GM12891 (cell line): Measurements from ENCODE around the gene SLC24A3.

Experiments used
- DNase-seq: peaks from one replicate; pipeline ENCODE4 v3.0.0; 2011; ENCODE audit warnings: low spot score; ENCODE audit not compliant: insufficient read length
- FAIRE-seq: peaks from 2 replicates; lab custom pipeline; 2011; peaks lifted over from hg19 to GRCh38; lab: Jason Lieb, UNC
- PAX5 ChIP-seq: IDR thresholded peaks from 2 replicates; pipeline ENCODE4 v1.6.1; 2011; ENCODE audit warnings: low read length, moderate library complexity, mild to moderate bottlenecking; ENCODE audit not compliant: insufficient read depth, severe bottlenecking
- POLR2A ChIP-seq: IDR thresholded peaks from 2 replicates; pipeline ENCODE4 v1.6.1; 2011; ENCODE audit warnings: low read depth, low read length, control low read depth
- POLR2AphosphoS5 ChIP-seq: IDR thresholded peaks from 2 replicates; pipeline ENCODE4 v1.6.1; 2011; ENCODE audit warnings: low read depth, low read length, control low read depth
- POU2F2 ChIP-seq: IDR thresholded peaks from 2 replicates; pipeline ENCODE4 v1.6.1; 2011; ENCODE audit warnings: low read depth, mild to moderate bottlenecking, control low read depth, low read length, moderate library complexity
- SPI1 ChIP-seq: IDR thresholded peaks from 2 replicates; pipeline ENCODE4 v1.6.1; 2011; ENCODE audit warnings: low read depth, low read length, control low read depth
- TAF1 ChIP-seq: IDR thresholded peaks from 2 replicates; pipeline ENCODE4 v1.6.1; 2011; ENCODE audit warnings: low read depth, low read length, control low read depth

Gene SLC24A3

DNA sequence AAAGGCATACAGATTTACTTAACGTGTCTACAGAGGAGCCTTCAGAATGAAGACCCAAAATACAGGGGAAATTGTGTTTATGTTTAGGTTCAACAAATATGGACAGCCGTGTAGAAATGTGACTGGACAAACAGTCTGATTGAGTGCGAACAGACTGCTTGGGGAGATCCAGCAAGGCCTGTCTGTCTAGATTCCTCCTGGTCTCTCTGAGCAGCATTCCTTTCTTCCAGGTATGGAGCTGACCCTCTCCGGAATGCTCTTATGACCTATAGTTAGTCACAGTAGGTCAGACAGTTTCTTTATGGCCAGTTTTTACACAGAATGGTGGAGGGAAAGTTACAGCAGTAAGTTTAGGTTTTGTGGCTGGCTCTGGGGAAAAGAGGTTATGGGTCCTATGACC, 554.6 kb downstream of the SLC24A3 start:
- no peak for FAIRE-seq
- TF ChIP-seq POLR2A (no peak), POLR2AphosphoS5 (no peak), PAX5 (no peak), TAF1 (no peak), POU2F2 (no peak), SPI1 (no peak)

DNA sequence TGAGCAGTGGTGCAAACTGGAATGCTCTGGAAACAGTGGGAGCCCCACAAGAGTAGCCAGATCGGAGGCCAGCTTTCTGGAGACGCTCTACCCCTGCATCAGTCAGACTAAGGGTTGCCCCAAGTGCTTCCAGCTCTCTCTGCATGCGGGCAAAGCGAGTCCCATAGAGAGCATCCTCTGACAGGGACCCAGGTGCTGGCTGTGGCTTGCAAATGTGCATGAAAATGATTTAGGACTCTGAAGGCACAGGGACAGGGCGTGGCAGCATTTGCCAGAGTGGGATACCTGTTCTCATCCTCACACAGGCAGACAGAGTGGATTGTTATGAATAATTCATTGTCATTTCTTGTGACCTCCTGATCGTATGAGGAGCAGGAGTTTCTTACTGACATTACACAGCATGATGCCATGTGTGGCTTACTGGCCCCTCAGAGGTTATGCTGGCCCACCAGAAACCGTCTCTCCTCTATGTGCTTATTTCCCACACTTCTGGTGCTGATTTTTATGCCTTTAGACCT, 555.9 kb downstream of the SLC24A3 start:
- no peak for DNase-seq
- TF ChIP-seq POU2F2 (no peak), TAF1 (no peak), SPI1 (no peak), PAX5 (no peak), POLR2AphosphoS5 (no peak), POLR2A (no peak)
- FAIRE-seq, result no peak

More for the DNA sequence above, 554.6 kb downstream of the SLC24A3 start:
- no peak for DNase-seq

DNA sequence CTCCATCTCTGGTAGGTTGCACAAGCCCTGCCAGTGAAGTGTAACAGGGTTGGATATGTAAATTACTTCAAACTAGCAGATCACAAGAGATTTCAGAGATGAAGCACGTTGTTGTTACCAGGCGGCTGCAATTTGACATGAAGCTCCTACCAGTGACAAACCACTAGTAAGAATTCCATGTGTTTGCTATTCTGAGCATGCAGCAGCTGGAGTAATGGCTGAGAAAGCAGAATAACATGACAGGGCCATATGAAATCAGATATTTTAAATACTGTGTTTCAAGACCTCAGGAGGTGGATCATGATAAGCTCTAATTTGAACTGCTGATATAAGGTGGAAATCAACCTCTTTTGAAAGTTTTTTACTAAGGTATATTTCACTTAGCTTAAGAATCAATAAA, 557.1 kb downstream of the SLC24A3 start:
- DNase-seq (no peak), FAIRE-seq (no peak)
- no peak for TF ChIP-seq PAX5
- no peak for TF ChIP-seq TAF1
- no peak for TF ChIP-seq POLR2A
- TF ChIP-seq POU2F2, result no peak
- no peak for TF ChIP-seq POLR2AphosphoS5
- no peak for TF ChIP-seq SPI1

DNA sequence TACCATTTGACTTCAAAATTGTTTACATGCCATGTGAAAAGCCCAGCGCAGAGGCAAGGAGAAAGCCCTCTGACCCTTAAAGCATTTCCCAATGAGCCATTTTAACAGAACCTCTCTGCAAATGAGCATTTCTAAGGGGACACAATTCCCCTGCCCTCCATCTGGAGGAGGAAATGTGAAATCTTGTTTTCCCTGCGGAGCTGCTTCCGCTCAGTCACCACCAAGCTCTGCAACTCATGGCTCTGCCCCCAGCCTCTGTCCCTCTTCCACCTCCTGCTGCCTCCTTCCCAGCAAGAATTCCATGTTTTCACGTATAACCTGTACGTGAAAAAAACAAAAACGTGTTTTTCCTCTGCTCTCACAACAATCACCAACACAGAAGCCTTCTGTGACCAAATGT, 557.9 kb downstream of the SLC24A3 start:
- TF ChIP-seq TAF1 (no peak), POU2F2 (no peak), PAX5 (no peak), POLR2AphosphoS5 (no peak), POLR2A (no peak), SPI1 (no peak)
- no peak for FAIRE-seq
- DNase-seq, result no peak

DNA sequence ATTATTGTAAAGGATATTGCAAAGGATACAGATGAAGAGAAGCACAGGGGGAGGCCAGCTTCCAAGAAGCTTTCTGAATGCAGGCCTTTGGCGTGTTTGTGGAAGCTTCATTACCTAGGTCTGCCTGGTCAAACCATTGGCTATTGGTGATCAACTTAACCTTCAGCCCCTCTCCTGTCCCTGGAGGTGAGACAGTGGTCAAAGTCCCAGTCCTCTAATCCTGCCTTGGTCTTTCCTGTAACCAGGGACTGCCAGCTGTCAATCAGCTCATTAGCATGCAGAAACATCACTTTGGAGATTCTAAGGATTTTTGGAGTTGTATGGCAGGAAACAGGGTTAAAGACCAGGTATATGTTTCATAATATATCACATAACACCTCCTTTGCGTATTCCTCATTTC, 558.6 kb downstream of the SLC24A3 start:
- no peak for TF ChIP-seq POU2F2
- no peak for TF ChIP-seq SPI1
- no peak for TF ChIP-seq POLR2AphosphoS5
- TF ChIP-seq TAF1, result no peak
- TF ChIP-seq PAX5, result no peak
- TF ChIP-seq POLR2A, result no peak
- no peak for FAIRE-seq
- DNase-seq, result no peak
